HG02798 (cell line): ENCODE measurements around the gene FAM193A.
"Not testable (repeated sequence)": the region's sequence is repeated elsewhere in the genome, so short reads cannot be mapped to it uniquely, and the experiment has no call there.

ENCODE experiments used
- ATAC-seq: cut with Tn5 transposase; IDR thresholded peaks from one replicate; pipeline ENCODE4 v1.9.1; 2021; ENCODE audit warnings: mild to moderate bottlenecking; ENCODE audit not compliant: unreplicated experiment, poor library complexity

Gene FAM193A

GRCh38 chr4:2712261-2712842 lies 175.9 kb downstream of the FAM193A start:
- no peak for ATAC-seq

GRCh38 chr4:2713337-2713736 lies 176.9 kb downstream of the FAM193A start:
- ATAC-seq: no peak

- ATAC-seq: no peak
These were observed 177.8 kb downstream of the FAM193A start for GRCh38 chr4:2714061-2714770.

- ATAC-seq: no peak
These were observed 178.5 kb downstream of the FAM193A start for GRCh38 chr4:2714918-2715317.

- no peak for ATAC-seq
These were observed 179.0 kb downstream of the FAM193A start for GRCh38 chr4:2715426-2715825.

- no peak for ATAC-seq
These were observed 179.8 kb downstream of the FAM193A start for GRCh38 chr4:2716236-2716635.

GRCh38 chr4:2721586-2721985 lies 185.1 kb downstream of the FAM193A start:
- ATAC-seq: no peak

- no peak for ATAC-seq
These were observed 185.6 kb downstream of the FAM193A start for GRCh38 chr4:2722033-2722432.

GRCh38 chr4:2723751-2724150 lies 187.3 kb downstream of the FAM193A start:
- ATAC-seq: no peak

GRCh38 chr4:2725380-2725779 lies 188.9 kb downstream of the FAM193A start:
- no peak for ATAC-seq

- ATAC-seq: not testable (repeated sequence)
These were observed 190.4 kb downstream of the FAM193A start for GRCh38 chr4:2726881-2727280.

- no peak for ATAC-seq
These were observed 191.8 kb downstream of the FAM193A start for GRCh38 chr4:2728221-2728620.

GRCh38 chr4:2728806-2729532 lies 192.5 kb downstream of the FAM193A start:
- ATAC-seq: no peak

GRCh38 chr4:2729533-2729875 lies 193.1 kb downstream of the FAM193A start:
- no peak for ATAC-seq

GRCh38 chr4:2731907-2732317 lies 195.5 kb downstream of the FAM193A start:
- no peak for ATAC-seq

GRCh38 chr4:2732526-2732925 lies 196.1 kb downstream of the FAM193A start:
- no peak for ATAC-seq

GRCh38 chr4:2733001-2733843 lies 196.8 kb downstream of the FAM193A start:
- ATAC-seq: no peak

GRCh38 chr4:2733844-2734574 lies 197.6 kb downstream of the FAM193A start:
- no peak for ATAC-seq

- no peak for ATAC-seq
These were observed 198.2 kb downstream of the FAM193A start for GRCh38 chr4:2734612-2735011.

- no peak for ATAC-seq
These were observed 199.4 kb downstream of the FAM193A start for GRCh38 chr4:2735869-2736268.
